ENCODE data around the gene TNC. TPM values are rescaled to one million over a fixed set of nuclear protein-coding genes. Genes with fewer than 3 reads are reported as not detected.

TNC gene
- total RNA-seq, 1 experiment from 2014 or later, result 5.7 TPM

GRCh38 chr9:115111874-115112273 is 6.1 kb downstream of the TNC start:
- no peak for DNase-seq (ENCODE audit: low read depth, low spot score)
- POLR2A ChIA-PET, result no interaction called here
- Histone ChIP-seq H3K4me3 (ENCODE audit: low read depth in 2 of 2, low read length in 2 of 2) (no peak overlapping the region), H3K27me3 (ENCODE audit: control insufficient read depth, insufficient read depth, low read length) (no peaks in the 10 kb centered on the region; the same call in 1 of the 2 replicates), H3K4me1 (ENCODE audit: control insufficient read depth, insufficient read depth, low read length) (no peaks in the 10 kb centered on the region), H3K9me3 (ENCODE audit: control insufficient read depth, insufficient read depth, low read depth, low read length) (no peaks in the 10 kb centered on the region), H3K36me3 (ENCODE audit: control insufficient read depth, insufficient read depth, low read length) (no peaks in the 10 kb centered on the region), H3K27ac (ENCODE audit: low read length) (no peak overlapping the region)
- TF ChIP-seq, protein P1, sequence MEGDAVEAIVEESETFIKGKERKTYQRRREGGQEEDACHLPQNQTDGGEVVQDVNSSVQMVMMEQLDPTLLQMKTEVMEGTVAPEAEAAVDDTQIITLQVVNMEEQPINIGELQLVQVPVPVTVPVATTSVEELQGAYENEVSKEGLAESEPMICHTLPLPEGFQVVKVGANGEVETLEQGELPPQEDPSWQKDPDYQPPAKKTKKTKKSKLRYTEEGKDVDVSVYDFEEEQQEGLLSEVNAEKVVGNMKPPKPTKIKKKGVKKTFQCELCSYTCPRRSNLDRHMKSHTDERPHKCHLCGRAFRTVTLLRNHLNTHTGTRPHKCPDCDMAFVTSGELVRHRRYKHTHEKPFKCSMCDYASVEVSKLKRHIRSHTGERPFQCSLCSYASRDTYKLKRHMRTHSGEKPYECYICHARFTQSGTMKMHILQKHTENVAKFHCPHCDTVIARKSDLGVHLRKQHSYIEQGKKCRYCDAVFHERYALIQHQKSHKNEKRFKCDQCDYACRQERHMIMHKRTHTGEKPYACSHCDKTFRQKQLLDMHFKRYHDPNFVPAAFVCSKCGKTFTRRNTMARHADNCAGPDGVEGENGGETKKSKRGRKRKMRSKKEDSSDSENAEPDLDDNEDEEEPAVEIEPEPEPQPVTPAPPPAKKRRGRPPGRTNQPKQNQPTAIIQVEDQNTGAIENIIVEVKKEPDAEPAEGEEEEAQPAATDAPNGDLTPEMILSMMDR (IDR thresholded peaks at IDR 0.05), result no peak
- TF ChIP-seq POLR2AphosphoS5 (IDR thresholded peaks at IDR 0.05; ENCODE audit: low read depth, low read length) (no peak), TCF7L2 (IDR thresholded peaks at IDR 0.05; ENCODE audit: low read depth, low read length) (no peak), SIN3A (IDR thresholded peaks at IDR 0.05; ENCODE audit: borderline replicate concordance, insufficient read depth, low read depth, low read length) (no peak)
- TF ChIP-seq, protein P2, sequence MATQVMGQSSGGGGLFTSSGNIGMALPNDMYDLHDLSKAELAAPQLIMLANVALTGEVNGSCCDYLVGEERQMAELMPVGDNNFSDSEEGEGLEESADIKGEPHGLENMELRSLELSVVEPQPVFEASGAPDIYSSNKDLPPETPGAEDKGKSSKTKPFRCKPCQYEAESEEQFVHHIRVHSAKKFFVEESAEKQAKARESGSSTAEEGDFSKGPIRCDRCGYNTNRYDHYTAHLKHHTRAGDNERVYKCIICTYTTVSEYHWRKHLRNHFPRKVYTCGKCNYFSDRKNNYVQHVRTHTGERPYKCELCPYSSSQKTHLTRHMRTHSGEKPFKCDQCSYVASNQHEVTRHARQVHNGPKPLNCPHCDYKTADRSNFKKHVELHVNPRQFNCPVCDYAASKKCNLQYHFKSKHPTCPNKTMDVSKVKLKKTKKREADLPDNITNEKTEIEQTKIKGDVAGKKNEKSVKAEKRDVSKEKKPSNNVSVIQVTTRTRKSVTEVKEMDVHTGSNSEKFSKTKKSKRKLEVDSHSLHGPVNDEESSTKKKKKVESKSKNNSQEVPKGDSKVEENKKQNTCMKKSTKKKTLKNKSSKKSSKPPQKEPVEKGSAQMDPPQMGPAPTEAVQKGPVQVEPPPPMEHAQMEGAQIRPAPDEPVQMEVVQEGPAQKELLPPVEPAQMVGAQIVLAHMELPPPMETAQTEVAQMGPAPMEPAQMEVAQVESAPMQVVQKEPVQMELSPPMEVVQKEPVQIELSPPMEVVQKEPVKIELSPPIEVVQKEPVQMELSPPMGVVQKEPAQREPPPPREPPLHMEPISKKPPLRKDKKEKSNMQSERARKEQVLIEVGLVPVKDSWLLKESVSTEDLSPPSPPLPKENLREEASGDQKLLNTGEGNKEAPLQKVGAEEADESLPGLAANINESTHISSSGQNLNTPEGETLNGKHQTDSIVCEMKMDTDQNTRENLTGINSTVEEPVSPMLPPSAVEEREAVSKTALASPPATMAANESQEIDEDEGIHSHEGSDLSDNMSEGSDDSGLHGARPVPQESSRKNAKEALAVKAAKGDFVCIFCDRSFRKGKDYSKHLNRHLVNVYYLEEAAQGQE (IDR thresholded peaks at IDR 0.05; ENCODE audit: insufficient read depth in 1 of 2, low read depth in 2 of 2, low read length in 1 of 2), result no peak
- ATAC-seq, result no peak
- in situ Hi-C loops (cut with HindIII; ENCODE audit: low pct_unique_long_range_greater_than_20kb, low sequenced_read_pairs) (no loop called here), intact Hi-C loops (cut with micrococcal nuclease; ENCODE audit: unreplicated experiment) (no loop called here)
- BruUV-seq (replicated peaks), result no TSS peak
- CTCF ChIA-PET, result no interaction called here

DNA sequence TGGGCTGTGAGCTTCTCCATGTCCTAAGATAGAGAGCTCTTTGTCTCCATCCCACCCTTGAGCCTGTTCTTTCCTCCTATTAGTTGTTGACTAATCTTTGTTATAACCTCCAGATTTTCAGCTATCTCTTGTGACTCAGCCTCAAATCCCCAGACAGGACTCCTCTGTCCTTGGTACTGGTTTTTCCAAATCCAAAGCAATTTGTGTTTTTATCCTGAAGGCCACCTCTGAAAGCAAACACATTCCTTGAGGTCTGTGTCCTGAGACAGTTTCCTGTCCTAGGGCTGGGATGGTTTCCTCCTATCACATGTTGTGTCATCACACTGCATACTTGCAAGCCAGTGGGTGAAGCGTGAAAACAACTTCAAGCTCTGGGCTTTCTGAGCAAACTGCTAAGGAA is 8.5 kb downstream of the TNC start:
- POLR2A ChIA-PET, result no interaction called here

More for the DNA sequence above, 8.5 kb downstream of the TNC start:
- TF ChIP-seq POLR2AphosphoS5 (IDR thresholded peaks at IDR 0.05; ENCODE audit: low read depth, low read length) (no peak), TCF7L2 (IDR thresholded peaks at IDR 0.05; ENCODE audit: low read depth, low read length) (no peak), SIN3A (IDR thresholded peaks at IDR 0.05; ENCODE audit: borderline replicate concordance, insufficient read depth, low read depth, low read length) (no peak)
- TF ChIP-seq, protein P1 (IDR thresholded peaks at IDR 0.05), result no peak
- TF ChIP-seq, protein P2 (IDR thresholded peaks at IDR 0.05; ENCODE audit: insufficient read depth in 1 of 2, low read depth in 2 of 2, low read length in 1 of 2), result no peak
- BruUV-seq (replicated peaks), result no TSS peak
- Histone ChIP-seq H3K4me1 (ENCODE audit: control insufficient read depth, insufficient read depth, low read length) (no peaks in the 10 kb centered on the region), H3K27me3 (ENCODE audit: control insufficient read depth, insufficient read depth, low read length) (no peaks in the 10 kb centered on the region), H3K4me3 (ENCODE audit: low read depth in 2 of 2, low read length in 2 of 2) (no peak overlapping the region), H3K9me3 (ENCODE audit: control insufficient read depth, insufficient read depth, low read depth, low read length) (no peaks in the 10 kb centered on the region), H3K27ac (ENCODE audit: low read length) (no peak overlapping the region), H3K36me3 (ENCODE audit: control insufficient read depth, insufficient read depth, low read length) (no peaks in the 10 kb centered on the region)
- intact Hi-C loops (cut with micrococcal nuclease; ENCODE audit: unreplicated experiment) (no loop called here), in situ Hi-C loops (cut with HindIII; ENCODE audit: low pct_unique_long_range_greater_than_20kb, low sequenced_read_pairs) (no loop called here)
- CTCF ChIA-PET, result no interaction called here
- DNase-seq (ENCODE audit: low read depth, low spot score) (no peak), ATAC-seq (no peak)
